DMS 273 treated with DMSO at 0.1 percent for 48 hours (cell line): ENCODE results near the gene SRMS.

Experiments
- DNase-seq: peaks from one replicate; lab custom pipeline; 2025; lab: John Stamatoyannopoulos, UW

Gene SRMS

GRCh38 chr20:63501818-63502670, 45.5 kb downstream of the SRMS start:
- peak; percentile 34 for DNase-seq

GRCh38 chr20:63500902-63501817, 46.4 kb downstream of the SRMS start:
- no peak for DNase-seq

GRCh38 chr20:63500151-63500901, 47.2 kb downstream of the SRMS start:
- no peak for DNase-seq

- no peak for DNase-seq
Measured at GRCh38 chr20:63499338-63499969, 48.1 kb downstream of the SRMS start.

- no peak for DNase-seq
Measured at GRCh38 chr20:63498960-63499337, 48.6 kb downstream of the SRMS start, which contains the start of gene EEF1A2. TSS of gene EEF1A2 (minus strand) at chr20:63499083. CDS start at chr20:63497763, 1,320 bp downstream.

GRCh38 chr20:63497946-63498935, 49.3 kb downstream of the SRMS start:
- no peak for DNase-seq

GRCh38 chr20:63497138-63497945, 50.2 kb downstream of the SRMS start:
- no peak for DNase-seq

- DNase-seq, result no peak
Measured at GRCh38 chr20:63496596-63497120, 50.9 kb downstream of the SRMS start.

- DNase-seq, result no peak
Measured at GRCh38 chr20:63495741-63496595, 51.6 kb downstream of the SRMS start.

GRCh38 chr20:63495167-63495720, 52.3 kb downstream of the SRMS start:
- DNase-seq, result no peak

GRCh38 chr20:63494420-63495166, 53.0 kb downstream of the SRMS start:
- DNase-seq, result no peak

- DNase-seq, result no peak
Measured at GRCh38 chr20:63494084-63494419, 53.5 kb downstream of the SRMS start.

GRCh38 chr20:63493563-63494020, 54.0 kb downstream of the SRMS start:
- no peak for DNase-seq

- no peak for DNase-seq
Measured at GRCh38 chr20:63492982-63493381, 54.6 kb downstream of the SRMS start.

- DNase-seq, result no peak
Measured at GRCh38 chr20:63492518-63492917, 55.0 kb downstream of the SRMS start.

GRCh38 chr20:63491635-63492230, 55.8 kb downstream of the SRMS start:
- no peak for DNase-seq

GRCh38 chr20:63491078-63491477, 56.5 kb downstream of the SRMS start:
- DNase-seq, result no peak
